Measurements from ENCODE around the gene DYRK3.

DYRK3 gene

DNA sequence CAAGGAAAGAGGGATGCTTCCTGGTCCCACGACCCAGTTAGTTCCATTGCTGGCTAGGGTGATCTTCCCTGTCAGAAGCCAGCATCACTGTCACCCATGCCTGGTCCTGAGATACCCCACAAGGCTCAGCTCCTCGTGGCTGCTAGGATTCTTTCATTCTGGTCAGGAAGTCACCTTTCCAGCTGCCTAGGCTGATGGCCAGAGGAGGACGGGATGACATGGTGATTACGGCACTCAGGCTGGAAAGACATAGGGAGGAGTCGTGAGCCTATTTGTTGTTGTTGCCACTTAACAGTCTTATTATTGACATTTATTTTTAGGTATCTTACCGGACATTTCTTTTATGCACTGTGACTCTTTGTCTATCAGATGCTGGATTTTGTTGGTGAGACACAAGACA is 29.4 kb downstream of the DYRK3 start:
- DNase-seq (ENCODE audit: low spot score): no peak
- in situ Hi-C loops (cut with MboI; ENCODE audit: low pct_unique_long_range_greater_than_20kb, low sequenced_read_pairs, unreplicated experiment): no loop called here
- TF ChIP-seq, protein P1, sequence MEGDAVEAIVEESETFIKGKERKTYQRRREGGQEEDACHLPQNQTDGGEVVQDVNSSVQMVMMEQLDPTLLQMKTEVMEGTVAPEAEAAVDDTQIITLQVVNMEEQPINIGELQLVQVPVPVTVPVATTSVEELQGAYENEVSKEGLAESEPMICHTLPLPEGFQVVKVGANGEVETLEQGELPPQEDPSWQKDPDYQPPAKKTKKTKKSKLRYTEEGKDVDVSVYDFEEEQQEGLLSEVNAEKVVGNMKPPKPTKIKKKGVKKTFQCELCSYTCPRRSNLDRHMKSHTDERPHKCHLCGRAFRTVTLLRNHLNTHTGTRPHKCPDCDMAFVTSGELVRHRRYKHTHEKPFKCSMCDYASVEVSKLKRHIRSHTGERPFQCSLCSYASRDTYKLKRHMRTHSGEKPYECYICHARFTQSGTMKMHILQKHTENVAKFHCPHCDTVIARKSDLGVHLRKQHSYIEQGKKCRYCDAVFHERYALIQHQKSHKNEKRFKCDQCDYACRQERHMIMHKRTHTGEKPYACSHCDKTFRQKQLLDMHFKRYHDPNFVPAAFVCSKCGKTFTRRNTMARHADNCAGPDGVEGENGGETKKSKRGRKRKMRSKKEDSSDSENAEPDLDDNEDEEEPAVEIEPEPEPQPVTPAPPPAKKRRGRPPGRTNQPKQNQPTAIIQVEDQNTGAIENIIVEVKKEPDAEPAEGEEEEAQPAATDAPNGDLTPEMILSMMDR (IDR thresholded peaks at IDR 0.05; ENCODE audit: extremely low read depth, insufficient read depth, missing control alignments): no peak

DNA sequence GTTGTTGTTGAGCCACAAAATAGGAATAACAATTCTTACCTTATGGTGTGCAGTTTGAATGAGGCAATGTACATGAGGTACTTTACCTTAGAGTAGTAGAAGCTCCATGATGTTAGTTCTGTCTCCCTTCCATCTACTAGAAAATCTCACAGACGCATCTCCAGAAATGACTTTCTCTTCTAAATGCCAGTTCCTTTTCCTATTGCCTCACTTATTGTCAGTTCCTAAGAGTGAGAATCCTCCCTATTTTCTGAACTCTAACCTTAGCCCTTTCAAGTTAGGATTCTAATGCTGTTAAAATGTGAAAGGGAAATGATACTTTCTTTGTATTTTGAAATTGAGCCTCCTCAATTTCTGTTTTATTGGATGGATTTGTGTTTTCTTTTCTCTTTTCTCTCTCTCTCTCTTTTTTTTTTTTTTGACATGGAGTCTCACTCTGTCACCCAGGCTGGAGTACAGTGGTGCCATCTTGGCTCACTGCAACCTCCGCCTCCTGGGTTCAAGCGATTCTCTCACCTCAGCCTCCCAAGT is 30.8 kb downstream of the DYRK3 start:
- TF ChIP-seq, protein P1 (IDR thresholded peaks at IDR 0.05; ENCODE audit: extremely low read depth, insufficient read depth, missing control alignments): no peak
- no peak for DNase-seq (ENCODE audit: low spot score)
- in situ Hi-C loops (cut with MboI; ENCODE audit: low pct_unique_long_range_greater_than_20kb, low sequenced_read_pairs, unreplicated experiment): no loop called here

DNA sequence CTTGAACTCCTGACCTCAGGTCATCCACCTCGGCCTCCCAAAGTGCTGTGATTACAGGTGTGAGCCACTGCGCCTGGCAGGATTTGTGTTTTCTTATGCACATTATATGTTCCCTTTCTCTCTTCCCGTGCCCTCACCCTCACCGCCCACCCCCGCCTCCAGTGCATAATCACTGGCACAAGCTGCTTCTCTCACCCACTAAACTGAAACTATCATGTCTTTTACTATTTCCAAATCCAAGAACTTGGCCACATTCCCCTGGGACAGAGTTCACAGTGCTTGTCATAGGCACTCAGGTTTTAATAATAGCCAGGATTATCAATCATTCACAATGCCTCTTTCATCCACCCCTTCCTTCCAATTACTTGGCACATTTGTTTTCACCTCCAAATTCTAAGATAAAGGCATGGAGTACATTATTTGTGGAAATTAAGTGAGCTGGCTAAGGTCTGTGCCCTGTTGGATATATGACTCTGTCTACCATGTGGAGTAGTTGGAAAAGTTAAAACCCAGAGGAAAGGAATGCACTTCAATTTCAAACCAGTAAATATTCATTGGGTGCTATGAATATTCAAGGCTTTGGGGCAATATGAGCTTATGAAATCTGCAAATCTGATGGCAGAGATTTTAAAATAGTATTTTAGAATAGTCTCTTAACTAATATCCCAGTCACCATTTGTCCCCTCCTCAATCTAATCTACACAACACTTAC is 31.8 kb downstream of the DYRK3 start:
- no peak for DNase-seq (ENCODE audit: low spot score)
- in situ Hi-C loops (cut with MboI; ENCODE audit: low pct_unique_long_range_greater_than_20kb, low sequenced_read_pairs, unreplicated experiment): no loop called here
- TF ChIP-seq, protein P1 (IDR thresholded peaks at IDR 0.05; ENCODE audit: extremely low read depth, insufficient read depth, missing control alignments): no peak

DNA sequence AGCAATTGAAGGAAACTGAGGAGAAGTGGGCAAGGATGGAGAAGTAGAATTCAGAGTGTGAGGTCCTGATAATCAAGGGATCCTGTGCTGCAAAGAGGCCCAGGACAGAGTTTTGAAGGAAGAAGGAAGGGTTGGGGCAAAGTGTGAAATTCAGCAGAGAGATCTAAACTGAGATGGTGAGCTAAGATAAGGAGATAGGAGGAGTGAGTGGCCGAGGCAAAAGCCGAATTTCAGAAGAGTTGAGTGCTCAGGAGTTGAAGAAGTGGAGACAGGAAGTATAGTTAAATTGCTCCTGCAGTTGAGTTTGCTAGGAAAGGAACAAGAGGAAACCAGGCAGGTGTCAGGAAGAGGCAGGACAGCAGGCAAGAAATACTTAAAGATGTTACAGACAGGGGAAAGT is 33.0 kb downstream of the DYRK3 start:
- TF ChIP-seq, protein P1 (IDR thresholded peaks at IDR 0.05; ENCODE audit: extremely low read depth, insufficient read depth, missing control alignments): no peak
- DNase-seq (ENCODE audit: low spot score): no peak
- in situ Hi-C loops (cut with MboI; ENCODE audit: low pct_unique_long_range_greater_than_20kb, low sequenced_read_pairs, unreplicated experiment): no loop called here

DNA sequence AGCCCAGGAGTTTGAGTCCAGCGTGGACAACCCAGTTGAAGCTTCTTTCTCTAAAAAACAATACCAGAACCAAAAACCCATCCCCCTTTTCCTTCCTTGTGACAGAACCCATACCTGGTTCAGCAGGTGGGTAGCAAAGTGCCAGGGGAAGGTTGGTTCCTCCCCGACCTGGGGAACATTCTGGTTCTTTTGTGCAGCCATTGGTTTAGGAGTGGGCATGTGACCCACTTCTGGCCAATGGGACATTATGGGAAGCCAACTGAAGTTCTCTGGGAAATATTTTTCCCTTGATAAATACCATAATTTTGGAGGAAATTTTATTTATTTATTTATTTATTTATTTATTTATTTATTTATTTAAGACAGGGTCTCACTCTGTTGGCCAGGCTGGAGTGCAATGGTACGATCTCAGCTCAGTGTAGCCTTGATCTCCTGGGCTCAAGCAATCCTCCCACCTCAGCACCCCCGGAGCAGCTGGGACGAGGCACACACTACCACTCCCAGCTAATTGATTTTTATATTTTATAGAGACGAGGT is 33.6 kb downstream of the DYRK3 start:
- TF ChIP-seq, protein P1 (IDR thresholded peaks at IDR 0.05; ENCODE audit: extremely low read depth, insufficient read depth, missing control alignments): no peak
- in situ Hi-C loops (cut with MboI; ENCODE audit: low pct_unique_long_range_greater_than_20kb, low sequenced_read_pairs, unreplicated experiment): no loop called here
- DNase-seq (ENCODE audit: low spot score): no peak

DNA sequence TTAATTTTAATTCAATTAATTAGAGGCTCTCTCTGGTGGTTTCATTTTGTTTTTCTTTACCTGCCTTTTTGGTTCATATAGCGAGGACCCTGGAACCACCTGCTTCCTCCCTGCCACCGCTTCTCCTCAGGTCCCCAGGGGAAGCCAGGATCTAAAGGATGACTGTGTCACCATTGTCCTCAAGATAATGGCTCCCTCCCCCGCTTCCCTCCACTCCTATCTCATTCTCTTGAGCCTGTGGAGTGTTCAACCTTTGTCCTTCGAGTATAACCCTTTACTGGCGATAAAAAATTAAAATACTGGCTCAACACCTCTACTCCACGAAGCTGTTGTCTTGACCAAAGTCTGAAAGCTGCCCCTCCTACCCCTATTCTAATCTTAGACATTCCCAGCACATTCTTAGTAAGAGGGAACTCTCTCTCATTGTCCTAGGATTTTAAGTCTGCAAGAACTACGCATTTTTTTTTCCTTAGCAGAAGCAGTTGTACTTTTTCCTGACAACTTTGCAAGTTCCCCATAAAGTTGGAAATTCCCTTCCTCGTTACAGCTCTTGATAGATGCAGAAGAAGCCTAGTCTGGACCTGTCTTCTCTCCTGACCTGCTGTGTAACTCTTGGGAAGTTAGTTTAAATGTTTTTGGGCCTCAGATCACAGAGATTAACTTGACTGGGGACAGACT is 36.8 kb downstream of the DYRK3 start:
- no peak for DNase-seq (ENCODE audit: low spot score)
- TF ChIP-seq, protein P1 (IDR thresholded peaks at IDR 0.05; ENCODE audit: extremely low read depth, insufficient read depth, missing control alignments): no peak
- in situ Hi-C loops (cut with MboI; ENCODE audit: low pct_unique_long_range_greater_than_20kb, low sequenced_read_pairs, unreplicated experiment): no loop called here

All from GM13977 (cell line).